H9 (cell line): ENCODE measurements around the gene PLXND1. TPM values are rescaled to one million over a fixed set of nuclear protein-coding genes. Genes with fewer than 3 reads are reported as not detected.

ENCODE experiments used
- DNase-seq: peaks from one replicate; pipeline ENCODE4 v3.0.0-alpha.2; 2017
- H2AFZ ChIP-seq: one replicate; pipeline ENCODE4 v1.6.1; 2013; ENCODE audit warnings: mild to moderate bottlenecking, low read length, control low read depth, moderate library complexity
- H2AK5ac ChIP-seq: 2 replicates; pipeline ENCODE4 v1.6.1; 2013; ENCODE audit warnings: low read length, control low read depth, mixed read lengths; ENCODE audit not compliant: insufficient read length
- H2BK120ac ChIP-seq: one replicate; pipeline ENCODE4 v1.6.1; 2013; ENCODE audit warnings: low read depth, mild to moderate bottlenecking, low read length, control low read depth, inconsistent platforms; ENCODE audit not compliant: poor library complexity, severe bottlenecking
- H2BK12ac ChIP-seq: 2 replicates; pipeline ENCODE4 v1.6.1; 2013; ENCODE audit warnings: low read length, control low read depth, mixed read lengths, low read depth; ENCODE audit not compliant: insufficient read length
- H2BK15ac ChIP-seq: 2 replicates; pipeline ENCODE4 v1.6.1; 2013; ENCODE audit warnings: low read depth, low read length, control low read depth
- H2BK20ac ChIP-seq: one replicate; pipeline ENCODE4 v1.6.1; 2013; ENCODE audit warnings: low read depth, mild to moderate bottlenecking, low read length, control low read depth, inconsistent platforms; ENCODE audit not compliant: poor library complexity, severe bottlenecking
- H2BK5ac ChIP-seq: 2 replicates; pipeline ENCODE4 v1.6.1; 2013; ENCODE audit warnings: low read length, control low read depth, mixed read lengths; ENCODE audit not compliant: insufficient read length
- H3K14ac ChIP-seq: 2 replicates; pipeline ENCODE4 v1.6.1; 2013; ENCODE audit warnings: low read length, control low read depth; ENCODE audit not compliant: insufficient read depth
- H3K18ac ChIP-seq: 2 replicates; pipeline ENCODE4 v1.6.1; 2013; ENCODE audit warnings: low read depth, mild to moderate bottlenecking, mixed read lengths, low read length, control low read depth; ENCODE audit not compliant: insufficient read length
- H3K23ac ChIP-seq: 2 replicates; pipeline ENCODE4 v1.6.1; 2013; ENCODE audit warnings: low read length, control low read depth, mixed read lengths, low read depth; ENCODE audit not compliant: insufficient read length
- H3K23me2 ChIP-seq: 2 replicates; pipeline ENCODE4 v1.6.1; 2013; ENCODE audit warnings: low read depth, mild to moderate bottlenecking, mixed read lengths, low read length, control low read depth; ENCODE audit not compliant: insufficient read length, poor library complexity, severe bottlenecking
- H3K27ac ChIP-seq: 2 replicates; pipeline ENCODE4 v1.5.1; 2013; ENCODE audit warnings: low read length, control low read depth, mixed read lengths, low read depth; ENCODE audit not compliant: insufficient read length
- H3K27me3 ChIP-seq: 2 replicates; pipeline ENCODE4 v1.6.1; 2013; ENCODE audit warnings: low read length, control low read depth, inconsistent platforms; ENCODE audit not compliant: insufficient read depth
- H3K4ac ChIP-seq: 2 replicates; pipeline ENCODE4 v1.6.1; 2013; ENCODE audit warnings: low read depth, mild to moderate bottlenecking, control low read depth, inconsistent platforms, low read length, moderate library complexity
- H3K4me1 ChIP-seq: 2 replicates; pipeline ENCODE4 v1.6.1; 2013; ENCODE audit warnings: low read length, control low read depth, inconsistent platforms; ENCODE audit not compliant: insufficient read depth
- H3K4me2 ChIP-seq: 2 replicates; pipeline ENCODE4 v1.6.1; 2013; ENCODE audit warnings: low read length, control low read depth, mixed read lengths; ENCODE audit not compliant: insufficient read length, insufficient read depth
- H3K56ac ChIP-seq: 2 replicates; pipeline ENCODE4 v1.6.1; 2013; ENCODE audit warnings: low read depth, mild to moderate bottlenecking, mixed read lengths, low read length, control low read depth; ENCODE audit not compliant: insufficient read length
- H3K79me1 ChIP-seq: 2 replicates; pipeline ENCODE4 v1.6.1; 2013; ENCODE audit warnings: low read depth, mild to moderate bottlenecking, moderate library complexity, low read length, control low read depth, inconsistent platforms; ENCODE audit not compliant: insufficient read depth, poor library complexity, severe bottlenecking
- H3K79me2 ChIP-seq: 2 replicates; pipeline ENCODE4 v1.6.1; 2013; ENCODE audit warnings: low read length, control low read depth, inconsistent platforms; ENCODE audit not compliant: insufficient read depth
- H3K9ac ChIP-seq: 2 replicates; pipeline ENCODE4 v1.6.1; 2013; ENCODE audit warnings: low read length, control low read depth, mixed read lengths; ENCODE audit not compliant: insufficient read length; ENCODE audit errors: extremely low read depth
- H3K9me3 ChIP-seq: one replicate; pipeline ENCODE4 v1.6.1; 2013; ENCODE audit warnings: low read depth, low read length, inconsistent platforms; ENCODE audit not compliant: control insufficient read depth
- H3T11ph ChIP-seq: one replicate; pipeline ENCODE4 v1.6.1; 2013; ENCODE audit warnings: mild to moderate bottlenecking, low read length, control low read depth, inconsistent platforms
- H4K20me1 ChIP-seq: one replicate; pipeline ENCODE4 v1.6.1; 2013; ENCODE audit not compliant: control insufficient read depth, insufficient read length, insufficient read depth
- H4K5ac ChIP-seq: 2 replicates; pipeline ENCODE4 v1.6.1; 2013; ENCODE audit warnings: low read depth, mild to moderate bottlenecking, mixed read lengths, low read length, control low read depth; ENCODE audit not compliant: insufficient read length
- H4K8ac ChIP-seq: replicated peaks from 2 replicates; pipeline ENCODE4 v1.6.1; 2013; ENCODE audit warnings: low read length, control low read depth, mixed read lengths, low read depth; ENCODE audit not compliant: insufficient read length
- H4K91ac ChIP-seq: 2 replicates; pipeline ENCODE4 v1.6.1; 2013; ENCODE audit warnings: low read depth, mild to moderate bottlenecking, moderate library complexity, mixed read lengths, low read length, control low read depth; ENCODE audit not compliant: insufficient read length
- H3K27ac Mint-ChIP-seq, 3 experiments: 2 replicates in 2 of 3; 3 replicates in 1 of 3; pipeline ENCODE4 v1.8.0; 2020 to 2021; ENCODE audit warnings: mixed read lengths in 3 of 3, mild to moderate bottlenecking in 1 of 3, moderate library complexity in 1 of 3
- H3K27me3 Mint-ChIP-seq: 2 replicates; pipeline ENCODE4 v1.8.0; 2021; ENCODE audit warnings: low read depth, mild to moderate bottlenecking, moderate library complexity, mixed read lengths
- H3K36me3 Mint-ChIP-seq, 3 experiments: 2 replicates in 2 of 3; 3 replicates in 1 of 3; pipeline ENCODE4 v1.8.0; 2020 to 2021; ENCODE audit warnings: low read depth in 3 of 3, mixed read lengths in 3 of 3; ENCODE audit not compliant: insufficient read depth in 1 of 3
- H3K4me1 Mint-ChIP-seq, 2 experiments: 2 replicates each; pipeline ENCODE4 v1.8.0; 2020; ENCODE audit warnings: mixed read lengths in 2 of 2
- H3K4me3 Mint-ChIP-seq, 2 experiments: 2 replicates in 1 of 2; 3 replicates in 1 of 2; pipeline ENCODE4 v1.8.0; 2020 to 2021; ENCODE audit warnings: mild to moderate bottlenecking in 2 of 2, mixed read lengths in 2 of 2, moderate library complexity in 1 of 2
- H3K9me3 Mint-ChIP-seq, 2 experiments: 2 replicates in 1 of 2; 3 replicates in 1 of 2; pipeline ENCODE4 v1.8.0; 2020; ENCODE audit warnings: mild to moderate bottlenecking in 2 of 2, mixed read lengths in 2 of 2, moderate library complexity in 1 of 2
- CTCF ChIP-seq: fragments of 200-600 bp; sonication (generic); conservative IDR thresholded peaks from 3 replicates; pipeline ENCODE4 v1.8.0; 2021; ENCODE audit warnings: antibody characterized with exemption, mild to moderate bottlenecking
- WGBS: extraction: QIAGEN DNeasy Blood & Tissue Kit; methylation state at CpG from one replicate; pipeline ENCODE4 v1.1.7; 2013; ENCODE audit warnings: missing lambda C conversion rate, low lambda C conversion rate, mixed read lengths; ENCODE audit not compliant: insufficient read length; ENCODE audit errors: extremely low coverage; 5-methylcytosine and 5-hydroxymethylcytosine counted together
- total RNA-seq: library from RNA; stranded (reverse); gene quantifications from 2 replicates; pipeline ENCODE4 v1.2.1, GENCODE V29; 2021

PLXND1 gene
- total RNA-seq, 1 experiment from 2014 or later, result 50.9 TPM

GRCh38 chr3:129626744-129627349 is 20.4 kb upstream of the PLXND1 start:
- Histone ChIP-seq H2AK5ac (no peak overlapping the region), H3K9ac (peak overlapping the region; percentile 50), H3K79me1 (no peaks in the 10 kb centered on the region), H2BK5ac (no peak overlapping the region), H3K27ac (no peak overlapping the region), H2BK20ac (no peak overlapping the region), H4K5ac (no peak overlapping the region), H3K23me2 (peaks cover 8% of the 10 kb centered on the region), H2BK12ac (no peak overlapping the region), H4K20me1 (no peaks in the 10 kb centered on the region), H3K23ac (no peak overlapping the region), H3K27me3 (no peaks in the 10 kb centered on the region), H3K9me3 (no peaks in the 10 kb centered on the region), H2BK15ac (no peak overlapping the region), H3K56ac (no peak overlapping the region), H3K4ac (no peak overlapping the region), H3K18ac (peak overlapping the region; percentile 63), H3K14ac (peak overlapping the region; percentile 53), H3K4me1 (peaks cover 6% of the 10 kb centered on the region; the same call in 1 of the 2 replicates), H2BK120ac (no peak overlapping the region), H2AFZ (no peak overlapping the region), H4K91ac (no peak overlapping the region), H3K79me2 (no peaks in the 10 kb centered on the region), H3K4me2 (peak overlapping the region; percentile 54), H3T11ph (no peak overlapping the region), H4K8ac (no peak overlapping the region)
- DNase-seq, result peak; percentile 96
- Mint-ChIP-seq H3K27me3 (no peaks in the 10 kb centered on the region), H3K9me3 (no peaks in the 10 kb centered on the region; a peak in 1 of 5 replicates), H3K4me1 (peaks cover 14 to 25% of the 10 kb centered on the region in 2 experiments), H3K36me3 (no peaks in the 10 kb centered on the region; a peak in 1 of 7 replicates), H3K4me3 (peak overlapping the region; percentile 91 to 94), H3K27ac (peak overlapping the region in 2 of 3 experiments; percentile 93 to 97; a peak in 5 of 7 replicates)
- TF ChIP-seq CTCF, result no peak
- no CpG with 5 or more reads among the region's 49 CpGs for WGBS
